Neural progenitor cell (in vitro differentiated cells): Measurements from ENCODE around the gene MUC12.

ENCODE experiments used
- EZH2 ChIP-seq: fragments of 200-600 bp; sonication (generic); IDR thresholded peaks from 2 replicates; pipeline ENCODE4 v1.6.1; 2017; ENCODE audit warnings: antibody characterized with exemption, mild to moderate bottlenecking, moderate library complexity
- TF ChIP-seq, protein P1 (sequence below): fragments of 200-600 bp; sonication (generic); IDR thresholded peaks from 2 replicates; pipeline ENCODE4 v1.5.1; 2017; ENCODE audit warnings: antibody characterized with exemption, mild to moderate bottlenecking

DNA sequence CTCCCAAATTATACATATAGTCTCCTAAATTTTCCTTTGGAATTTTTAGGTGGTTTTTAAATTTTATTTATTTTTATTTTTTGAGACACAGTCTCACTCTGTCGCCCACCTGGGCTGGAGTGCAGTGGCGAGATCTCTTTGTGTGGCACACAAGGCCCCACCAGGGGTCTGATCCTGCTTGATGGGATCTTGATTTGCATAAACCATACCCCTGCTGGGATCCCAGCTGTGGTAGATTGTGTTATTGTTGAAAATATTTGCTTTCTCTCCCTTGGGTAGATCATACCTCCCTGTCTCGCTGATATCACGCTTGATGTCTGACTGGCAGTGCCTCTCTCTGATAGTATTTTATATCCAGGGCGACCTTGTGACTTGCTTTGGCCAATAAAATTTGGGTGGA is 25.7 kb upstream of the MUC12 start:
- TF ChIP-seq EZH2, result no peak
- TF ChIP-seq, protein P1, sequence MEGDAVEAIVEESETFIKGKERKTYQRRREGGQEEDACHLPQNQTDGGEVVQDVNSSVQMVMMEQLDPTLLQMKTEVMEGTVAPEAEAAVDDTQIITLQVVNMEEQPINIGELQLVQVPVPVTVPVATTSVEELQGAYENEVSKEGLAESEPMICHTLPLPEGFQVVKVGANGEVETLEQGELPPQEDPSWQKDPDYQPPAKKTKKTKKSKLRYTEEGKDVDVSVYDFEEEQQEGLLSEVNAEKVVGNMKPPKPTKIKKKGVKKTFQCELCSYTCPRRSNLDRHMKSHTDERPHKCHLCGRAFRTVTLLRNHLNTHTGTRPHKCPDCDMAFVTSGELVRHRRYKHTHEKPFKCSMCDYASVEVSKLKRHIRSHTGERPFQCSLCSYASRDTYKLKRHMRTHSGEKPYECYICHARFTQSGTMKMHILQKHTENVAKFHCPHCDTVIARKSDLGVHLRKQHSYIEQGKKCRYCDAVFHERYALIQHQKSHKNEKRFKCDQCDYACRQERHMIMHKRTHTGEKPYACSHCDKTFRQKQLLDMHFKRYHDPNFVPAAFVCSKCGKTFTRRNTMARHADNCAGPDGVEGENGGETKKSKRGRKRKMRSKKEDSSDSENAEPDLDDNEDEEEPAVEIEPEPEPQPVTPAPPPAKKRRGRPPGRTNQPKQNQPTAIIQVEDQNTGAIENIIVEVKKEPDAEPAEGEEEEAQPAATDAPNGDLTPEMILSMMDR, result no peak
